Measurements from ENCODE around the gene SDCCAG8.

DNA sequence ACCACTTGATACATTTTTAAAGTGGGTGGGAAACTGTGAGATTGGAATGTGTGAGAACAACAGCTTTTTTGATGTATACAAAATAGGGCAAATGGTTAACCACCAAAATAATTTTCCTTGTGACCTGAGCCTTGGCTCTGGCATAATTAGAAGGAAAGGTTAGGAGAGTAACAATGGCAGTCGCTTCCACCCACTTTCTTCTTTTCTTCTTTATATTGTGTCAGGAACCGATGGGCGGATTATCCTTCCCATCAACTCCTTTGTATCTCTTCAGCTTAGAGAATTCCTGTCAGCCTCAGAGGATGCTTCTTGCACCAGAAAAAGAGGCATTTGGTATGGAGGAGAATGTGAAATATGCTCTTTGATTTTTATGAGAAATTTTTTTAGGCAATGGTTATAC, 90.6 kb downstream of the SDCCAG8 start:
- TF ChIP-seq, protein P1, sequence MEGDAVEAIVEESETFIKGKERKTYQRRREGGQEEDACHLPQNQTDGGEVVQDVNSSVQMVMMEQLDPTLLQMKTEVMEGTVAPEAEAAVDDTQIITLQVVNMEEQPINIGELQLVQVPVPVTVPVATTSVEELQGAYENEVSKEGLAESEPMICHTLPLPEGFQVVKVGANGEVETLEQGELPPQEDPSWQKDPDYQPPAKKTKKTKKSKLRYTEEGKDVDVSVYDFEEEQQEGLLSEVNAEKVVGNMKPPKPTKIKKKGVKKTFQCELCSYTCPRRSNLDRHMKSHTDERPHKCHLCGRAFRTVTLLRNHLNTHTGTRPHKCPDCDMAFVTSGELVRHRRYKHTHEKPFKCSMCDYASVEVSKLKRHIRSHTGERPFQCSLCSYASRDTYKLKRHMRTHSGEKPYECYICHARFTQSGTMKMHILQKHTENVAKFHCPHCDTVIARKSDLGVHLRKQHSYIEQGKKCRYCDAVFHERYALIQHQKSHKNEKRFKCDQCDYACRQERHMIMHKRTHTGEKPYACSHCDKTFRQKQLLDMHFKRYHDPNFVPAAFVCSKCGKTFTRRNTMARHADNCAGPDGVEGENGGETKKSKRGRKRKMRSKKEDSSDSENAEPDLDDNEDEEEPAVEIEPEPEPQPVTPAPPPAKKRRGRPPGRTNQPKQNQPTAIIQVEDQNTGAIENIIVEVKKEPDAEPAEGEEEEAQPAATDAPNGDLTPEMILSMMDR (IDR thresholded peaks at IDR 0.05): no peak
- no peak for TF ChIP-seq POLR2AphosphoS5 (IDR thresholded peaks at IDR 0.05)
- TF ChIP-seq POLR2A (IDR thresholded peaks at IDR 0.05): no peak

All from gastroesophageal sphincter (tissue), 3 donors.